Upper lobe of right lung (tissue), 1 donor: ENCODE measurements around the gene LRIG3. TPM values are rescaled to one million over a fixed set of nuclear protein-coding genes. Genes with fewer than 3 reads are reported as not detected.
"Not testable (repeated sequence)": the region's sequence is repeated elsewhere in the genome, so short reads cannot be mapped to it uniquely, and the experiment has no call there.

Experiments
- ATAC-seq: fragments of 200-7000 bp; cut with Tn5 transposase; one replicate; pipeline ENCODE4 v1.9.1; 2020; ENCODE audit warnings: mild to moderate bottlenecking, moderate library complexity
- DNase-seq: peaks from one replicate; pipeline ENCODE4 v3.0.0-alpha.2; 2020
- H3K27ac ChIP-seq: fragments of 200-600 bp; one replicate; pipeline ENCODE4 v1.8.0; 2022
- H3K27me3 ChIP-seq: fragments of 200-600 bp; one replicate; pipeline ENCODE4 v1.8.0; 2022; ENCODE audit warnings: mild to moderate bottlenecking
- H3K36me3 ChIP-seq: fragments of 200-600 bp; one replicate; pipeline ENCODE4 v1.8.0; 2022
- H3K4me1 ChIP-seq: fragments of 200-600 bp; one replicate; pipeline ENCODE4 v1.8.0; 2022
- H3K4me3 ChIP-seq: fragments of 200-600 bp; one replicate; pipeline ENCODE4 v1.8.0; 2022; ENCODE audit warnings: mild to moderate bottlenecking
- H3K9me3 ChIP-seq: fragments of 200-600 bp; one replicate; pipeline ENCODE4 v1.8.0; 2022
- intact Hi-C: fragments of 100-400 bp; cut with DNase I; formaldehyde crosslinking; loops from one replicate; pipeline ENCODE4 v1.11.0; 2022
- total RNA-seq: library from RNA; stranded (reverse); fragmentation: NEBNext Ultra II Directional; extraction: Animal tissue kit (Norgen Biotek cat#: 25700); gene quantifications from one replicate; pipeline ENCODE4 v1.2.1, GENCODE V29; 2021
- TF ChIP-seq, protein P1 (sequence below): fragments of 200-600 bp; IDR thresholded peaks from one replicate; pipeline ENCODE4 v1.8.0; 2022; ENCODE audit warnings: antibody characterized with exemption
- donor health status: DM: no; HTN: yes; CAD: no; lungs with severe emphysema.

LRIG3 gene
- total RNA-seq, 1 donor from 2014 or later, result 40.5 TPM

DNA sequence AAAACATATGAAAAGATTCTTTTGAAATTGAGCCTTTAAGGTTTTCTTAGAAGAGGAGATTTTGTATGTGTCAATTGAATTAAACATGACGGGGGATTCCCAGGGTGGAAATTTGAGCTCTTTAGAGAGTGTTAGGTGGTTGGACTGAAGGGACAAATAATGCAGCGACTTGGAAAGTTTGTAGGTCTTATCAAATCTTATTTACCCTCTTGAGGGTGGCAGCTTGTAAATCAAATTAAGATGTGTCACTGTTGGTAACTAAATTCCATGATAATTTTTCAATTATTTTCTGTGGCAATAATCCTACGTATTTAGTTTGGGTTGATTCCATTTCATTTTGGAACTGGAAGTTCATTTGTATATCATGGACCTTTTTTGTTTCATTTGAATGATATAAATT is 33.7 kb upstream of the LRIG3 start:
- Histone ChIP-seq H3K27ac (no peak overlapping the region), H3K4me1 (no peaks in the 10 kb centered on the region), H3K36me3 (no peaks in the 10 kb centered on the region), H3K27me3 (no peaks in the 10 kb centered on the region), H3K9me3 (no peaks in the 10 kb centered on the region), H3K4me3 (no peak overlapping the region)
- no peak for DNase-seq
- intact Hi-C loops, result no loop called here
- ATAC-seq, result no peak
- TF ChIP-seq, protein P1, sequence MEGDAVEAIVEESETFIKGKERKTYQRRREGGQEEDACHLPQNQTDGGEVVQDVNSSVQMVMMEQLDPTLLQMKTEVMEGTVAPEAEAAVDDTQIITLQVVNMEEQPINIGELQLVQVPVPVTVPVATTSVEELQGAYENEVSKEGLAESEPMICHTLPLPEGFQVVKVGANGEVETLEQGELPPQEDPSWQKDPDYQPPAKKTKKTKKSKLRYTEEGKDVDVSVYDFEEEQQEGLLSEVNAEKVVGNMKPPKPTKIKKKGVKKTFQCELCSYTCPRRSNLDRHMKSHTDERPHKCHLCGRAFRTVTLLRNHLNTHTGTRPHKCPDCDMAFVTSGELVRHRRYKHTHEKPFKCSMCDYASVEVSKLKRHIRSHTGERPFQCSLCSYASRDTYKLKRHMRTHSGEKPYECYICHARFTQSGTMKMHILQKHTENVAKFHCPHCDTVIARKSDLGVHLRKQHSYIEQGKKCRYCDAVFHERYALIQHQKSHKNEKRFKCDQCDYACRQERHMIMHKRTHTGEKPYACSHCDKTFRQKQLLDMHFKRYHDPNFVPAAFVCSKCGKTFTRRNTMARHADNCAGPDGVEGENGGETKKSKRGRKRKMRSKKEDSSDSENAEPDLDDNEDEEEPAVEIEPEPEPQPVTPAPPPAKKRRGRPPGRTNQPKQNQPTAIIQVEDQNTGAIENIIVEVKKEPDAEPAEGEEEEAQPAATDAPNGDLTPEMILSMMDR, result no peak

DNA sequence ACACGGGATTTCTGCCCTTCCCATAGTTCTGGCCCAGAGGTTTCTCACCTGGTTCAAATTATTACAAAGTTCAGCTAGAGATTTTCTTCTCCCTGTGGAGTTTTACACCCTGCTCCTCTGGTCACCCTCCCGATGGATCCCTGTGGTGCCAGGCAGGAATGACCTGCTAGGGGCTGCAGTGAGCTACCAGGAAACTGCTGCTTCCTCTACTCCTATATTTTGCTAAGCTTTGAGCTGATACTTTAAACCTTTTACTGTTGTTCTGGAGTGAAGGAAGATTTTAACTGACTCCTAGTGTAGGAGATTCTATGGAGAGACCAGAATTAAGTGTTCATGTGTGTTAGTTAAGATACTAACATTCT is 30.4 kb upstream of the LRIG3 start:
- Histone ChIP-seq H3K36me3 (no peaks in the 10 kb centered on the region), H3K27me3 (no peaks in the 10 kb centered on the region), H3K4me3 (no peak overlapping the region), H3K27ac (no peak overlapping the region), H3K4me1 (no peaks in the 10 kb centered on the region), H3K9me3 (no peaks in the 10 kb centered on the region)
- DNase-seq (no peak), ATAC-seq (no peak)
- intact Hi-C loops, result no loop called here
- TF ChIP-seq, protein P1, result no peak

DNA sequence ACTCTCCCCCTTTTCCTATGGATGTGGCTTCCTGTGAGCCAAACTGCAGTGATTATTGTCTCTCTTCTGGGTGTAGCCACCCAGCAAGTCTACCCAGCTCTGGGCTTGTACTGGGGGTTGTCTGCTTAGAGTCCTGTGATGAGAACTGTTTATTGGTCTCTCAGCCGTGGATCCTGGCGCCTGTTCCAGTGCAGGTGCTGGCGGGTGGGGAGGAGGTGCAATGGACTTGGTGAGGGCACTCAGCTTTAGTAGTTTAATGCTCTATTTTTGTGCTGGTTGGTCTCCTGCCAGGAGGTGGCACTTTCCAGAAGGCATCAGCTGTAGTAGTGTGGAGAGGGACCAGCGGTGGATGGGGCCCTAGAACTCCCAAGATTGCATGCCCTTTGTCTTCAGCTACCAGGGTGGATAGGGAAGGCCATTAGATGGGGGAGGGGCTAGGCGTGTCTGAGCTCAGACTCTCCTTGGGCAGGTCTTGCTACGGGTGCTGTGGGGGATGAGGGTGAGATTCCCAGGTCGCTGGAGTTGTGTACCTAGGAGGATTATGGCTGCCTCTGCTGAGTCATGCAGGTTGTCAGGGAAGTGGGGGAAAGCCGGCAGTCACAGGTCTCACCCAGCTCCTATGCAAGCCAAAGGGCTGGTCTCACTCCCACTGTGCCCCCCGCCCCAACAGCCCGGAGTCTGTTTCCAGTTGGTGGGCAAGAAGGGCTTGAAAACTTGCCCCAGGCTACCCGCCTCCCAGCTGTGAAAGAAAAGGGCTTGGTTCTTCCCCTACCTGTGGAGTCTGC is 29.8 kb upstream of the LRIG3 start:
- H3K9me3 ChIP-seq, H3K27ac ChIP-seq, intact Hi-C loops, ATAC-seq, H3K27me3 ChIP-seq, DNase-seq, H3K4me1 ChIP-seq, H3K36me3 ChIP-seq, H3K4me3 ChIP-seq: not testable (repeated sequence)

DNA sequence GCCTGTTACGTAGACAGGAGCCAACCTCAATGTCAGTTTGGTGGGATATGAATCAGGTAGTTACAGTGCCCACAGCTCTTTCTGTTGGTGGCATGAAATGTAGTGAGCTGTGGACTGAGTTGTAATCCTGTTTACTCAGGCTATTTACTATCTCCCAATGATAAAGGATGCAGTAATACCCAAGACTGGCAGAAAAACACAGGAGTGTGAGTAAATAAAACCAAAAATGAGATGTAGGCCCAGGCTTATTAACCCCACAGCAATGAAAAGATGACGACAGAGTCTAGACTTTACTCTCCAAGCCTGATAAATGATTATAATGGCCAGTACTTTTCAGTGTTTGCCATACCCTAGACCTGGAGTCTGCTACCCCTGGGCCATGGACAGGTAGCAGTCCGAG is 22.8 kb upstream of the LRIG3 start:
- intact Hi-C loops, result no loop called here
- DNase-seq (no peak), ATAC-seq (no peak)
- Histone ChIP-seq H3K4me3 (no peak overlapping the region), H3K4me1 (no peaks in the 10 kb centered on the region), H3K27ac (no peak overlapping the region), H3K36me3 (no peaks in the 10 kb centered on the region), H3K9me3 (no peaks in the 10 kb centered on the region), H3K27me3 (no peaks in the 10 kb centered on the region)
- TF ChIP-seq, protein P1, result no peak

DNA sequence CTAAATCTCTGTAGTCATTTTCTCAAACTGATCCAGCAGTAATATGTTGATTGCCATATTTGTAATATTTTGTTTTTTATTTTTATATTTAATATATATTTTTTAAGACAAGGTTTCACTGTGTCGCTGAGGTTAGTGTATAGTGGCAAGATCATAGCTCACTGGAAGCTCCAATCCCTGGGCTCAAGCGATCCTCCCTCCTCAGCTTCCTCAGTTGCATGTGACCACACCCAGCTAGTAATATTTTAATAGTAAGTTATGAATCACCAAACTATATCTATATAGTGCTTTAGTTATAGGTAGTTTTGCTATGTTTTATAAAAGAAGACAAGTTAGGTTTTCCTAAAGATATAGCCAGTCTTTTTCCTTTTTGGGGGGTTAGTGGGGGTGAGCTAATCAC is 22.0 kb upstream of the LRIG3 start:
- DNase-seq, result no peak
- Histone ChIP-seq H3K4me1 (no peaks in the 10 kb centered on the region), H3K36me3 (no peaks in the 10 kb centered on the region), H3K4me3 (no peak overlapping the region), H3K27me3 (no peaks in the 10 kb centered on the region), H3K27ac (no peak overlapping the region), H3K9me3 (no peaks in the 10 kb centered on the region)
- TF ChIP-seq, protein P1, result no peak
- no peak for ATAC-seq
- intact Hi-C loops, result no loop called here

DNA sequence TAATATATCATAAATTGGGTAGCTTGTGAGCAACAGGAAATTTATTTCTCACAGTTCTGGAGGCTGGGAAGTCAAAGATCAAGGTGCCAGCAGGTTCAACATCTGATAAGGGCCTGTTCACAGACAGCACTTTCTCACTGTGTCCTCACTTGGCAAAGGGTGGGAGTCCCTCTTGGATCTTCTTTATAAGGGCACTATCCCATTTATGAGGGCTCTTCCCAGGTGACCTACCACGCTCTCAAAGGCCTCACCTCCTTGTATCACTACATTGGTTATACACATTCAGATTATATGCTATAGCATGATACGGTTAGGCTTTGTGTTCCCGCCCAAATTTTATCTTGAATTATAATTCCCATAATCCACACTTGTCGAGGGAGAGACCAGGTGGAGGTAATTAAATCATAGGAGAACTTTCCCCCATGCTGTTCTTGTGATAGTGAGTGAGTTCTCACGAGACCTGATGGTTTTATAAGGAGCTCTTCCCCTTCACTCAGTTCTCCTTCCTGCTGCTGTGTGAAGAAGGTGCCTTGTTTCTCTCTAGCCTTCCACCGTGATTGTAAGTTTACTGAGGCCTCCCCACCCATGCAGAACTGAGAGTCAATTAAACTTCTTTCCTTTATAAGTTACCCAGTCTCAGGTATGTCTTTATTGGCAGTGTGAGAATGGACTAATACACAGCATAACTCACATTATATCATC is 19.2 kb upstream of the LRIG3 start:
- no peak for DNase-seq
- no peaks in the 10 kb centered on the region for H3K36me3 ChIP-seq
- H3K9me3 ChIP-seq, result no peaks in the 10 kb centered on the region
- intact Hi-C loops, result no loop called here
- H3K4me3 ChIP-seq, result no peak overlapping the region
- H3K27me3 ChIP-seq, result no peaks in the 10 kb centered on the region
- no peak for ATAC-seq
- TF ChIP-seq, protein P1, result no peak
- no peaks in the 10 kb centered on the region for H3K4me1 ChIP-seq
- no peak overlapping the region for H3K27ac ChIP-seq
